Hematopoietic multipotent progenitor cell treated with erythropoietin and hydrocortisone succinate and interleukin-3 and kit ligand, for 17 days (in vitro differentiated cells): ENCODE results near the gene PLXNB1.
"Not testable (repeated sequence)": the region's sequence is repeated elsewhere in the genome, so short reads cannot be mapped to it uniquely, and the experiment has no call there.

Source experiments
- DNase-seq: peaks from one replicate; pipeline ENCODE4 v3.0.0-alpha.2; 2015; ENCODE audit warnings: low spot score

Gene PLXNB1

GRCh38 chr3:48463703-48464102, 33.8 kb upstream of the PLXNB1 start:
- no peak for DNase-seq

- not testable (repeated sequence) for DNase-seq
Measured at GRCh38 chr3:48461767-48462166, 31.9 kb upstream of the PLXNB1 start.

- DNase-seq: no peak
Measured at GRCh38 chr3:48460517-48460902, 30.6 kb upstream of the PLXNB1 start.

GRCh38 chr3:48459773-48460516, 30.1 kb upstream of the PLXNB1 start:
- DNase-seq: no peak

- no peak for DNase-seq
Measured at GRCh38 chr3:48459331-48459730, 29.4 kb upstream of the PLXNB1 start.

GRCh38 chr3:48456456-48456855, 26.6 kb upstream of the PLXNB1 start:
- DNase-seq: no peak

GRCh38 chr3:48451270-48451669, 21.4 kb upstream of the PLXNB1 start:
- DNase-seq: no peak

GRCh38 chr3:48446425-48447193, 16.7 kb upstream of the PLXNB1 start, which contains the start of gene ATRIP:
Gene ATRIP, plus strand, starts transcription at chr3:48446737. Its CDS starts 109 bp downstream, at chr3:48446846.
- peak; percentile 89 for DNase-seq

- no peak for DNase-seq
Measured at GRCh38 chr3:48446043-48446424, 16.1 kb upstream of the PLXNB1 start.

- no peak for DNase-seq
Measured at GRCh38 chr3:48445277-48445882, 15.5 kb upstream of the PLXNB1 start.

GRCh38 chr3:48441940-48442339, 12.1 kb upstream of the PLXNB1 start:
- no peak for DNase-seq

GRCh38 chr3:48440590-48440958, 10.7 kb upstream of the PLXNB1 start:
- peak; percentile 26 for DNase-seq

- peak; percentile 98 for DNase-seq
Measured at GRCh38 chr3:48439820-48440589, 10.1 kb upstream of the PLXNB1 start, which contains the start of the genes CCDC51 and TMA7. Gene CCDC51, minus strand, starts transcription at chr3:48440119. Its CDS starts 4,991 bp downstream, at chr3:48435128. Gene TMA7, plus strand, starts transcription at chr3:48440257. Its CDS starts 40 bp downstream, at chr3:48440297.

GRCh38 chr3:48437812-48438211, 7.9 kb upstream of the PLXNB1 start:
- no peak for DNase-seq

- DNase-seq: no peak
Measured at GRCh38 chr3:48436855-48437254, 7.0 kb upstream of the PLXNB1 start.

GRCh38 chr3:48436477-48436787, 6.5 kb upstream of the PLXNB1 start:
- no peak for DNase-seq

- DNase-seq: peak; percentile 93
Measured at GRCh38 chr3:48435774-48436476, 6.0 kb upstream of the PLXNB1 start.

GRCh38 chr3:48435223-48435595, 5.3 kb upstream of the PLXNB1 start:
- no peak for DNase-seq

GRCh38 chr3:48434591-48435222, 4.8 kb upstream of the PLXNB1 start:
- DNase-seq: peak; percentile 41

GRCh38 chr3:48433472-48434118, 3.7 kb upstream of the PLXNB1 start:
- DNase-seq: no peak
